HG03565 (cell line): ENCODE measurements around the gene OCRL.

ENCODE experiments used
- ATAC-seq: cut with Tn5 transposase; IDR thresholded peaks from one replicate; pipeline ENCODE4 v1.9.1; 2021; ENCODE audit warnings: mild to moderate bottlenecking, moderate library complexity; ENCODE audit not compliant: unreplicated experiment

The OCRL gene

DNA sequence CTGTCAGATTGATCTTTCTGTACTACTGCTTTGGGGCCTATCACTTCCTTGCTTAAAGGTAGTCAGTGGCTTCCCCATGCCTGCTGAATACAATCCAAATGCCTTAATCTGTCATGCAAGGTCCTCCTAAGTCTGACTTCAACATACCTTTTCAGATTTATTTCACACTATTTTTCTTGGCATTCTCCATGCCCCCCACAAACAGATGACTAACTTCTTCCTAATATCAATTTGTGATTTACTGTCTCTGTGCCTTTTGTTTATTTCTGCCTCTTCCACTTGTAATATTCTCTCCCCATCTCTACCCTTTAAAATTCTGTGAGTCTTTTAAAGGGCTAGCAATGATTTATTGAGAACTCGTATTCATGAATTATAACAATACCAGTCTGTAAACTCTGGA, 41.8 kb downstream of the OCRL start:
- no peak for ATAC-seq

- ATAC-seq = no peak
These were observed 45.1 kb downstream of the OCRL start for GRCh38 chrX:129585167-129585566.

DNA sequence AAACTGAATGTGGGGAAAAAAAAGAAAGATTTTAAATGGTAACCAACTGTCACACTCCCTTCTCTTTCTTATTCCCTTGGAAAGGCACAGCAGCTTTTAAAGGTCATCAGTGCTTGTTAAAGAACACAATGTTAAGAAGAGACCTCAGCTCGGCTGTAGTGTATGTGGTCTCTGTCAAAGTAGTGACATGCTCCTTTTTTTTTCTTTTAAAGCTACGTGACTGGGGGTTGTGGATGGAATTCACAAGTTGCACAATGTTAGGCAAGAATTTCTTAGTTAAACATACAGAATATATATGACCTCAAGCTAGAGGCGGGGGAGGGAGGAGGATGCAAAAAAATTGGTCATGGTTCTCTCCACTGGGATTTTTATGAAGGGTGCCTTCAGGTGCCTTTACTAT, 45.6 kb downstream of the OCRL start:
- ATAC-seq = no peak

DNA sequence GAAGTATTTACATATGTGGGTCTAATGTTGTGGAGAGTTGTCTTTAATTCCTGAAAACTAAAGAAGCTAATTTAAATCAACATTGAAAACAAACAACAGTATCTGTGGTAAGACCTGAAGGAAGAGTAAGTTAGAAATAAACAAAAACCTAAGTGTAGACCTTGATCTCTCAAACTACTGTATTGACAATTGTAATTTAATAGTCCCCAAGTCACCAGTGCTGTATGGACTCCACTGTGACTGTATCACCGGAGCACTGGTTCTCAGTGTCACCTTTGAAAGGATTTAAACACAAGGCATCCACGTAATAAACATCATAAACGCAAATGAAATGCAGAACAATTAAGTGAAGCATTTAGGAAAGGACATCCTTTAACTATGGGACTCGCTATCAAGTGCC, 46.4 kb downstream of the OCRL start:
- ATAC-seq = no peak

DNA sequence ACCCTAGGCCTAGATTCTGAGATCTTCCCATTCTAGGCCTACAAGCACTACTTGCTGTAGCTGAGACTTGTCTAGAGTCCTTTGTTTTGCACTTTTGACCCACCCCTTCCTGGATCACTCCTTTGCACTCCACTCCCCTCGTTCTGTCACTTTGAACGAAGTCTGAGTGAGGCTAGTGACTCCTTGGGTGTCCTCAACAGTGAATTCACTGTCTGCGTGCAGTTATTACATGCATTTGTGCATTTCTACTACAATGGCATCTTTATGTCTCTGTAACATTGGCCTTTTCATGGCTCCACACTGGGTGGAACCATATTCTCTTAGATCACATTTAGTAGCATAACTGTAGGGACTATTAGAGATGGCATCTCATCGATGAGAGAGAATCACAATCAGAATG, 50.5 kb downstream of the OCRL start:
- no peak for ATAC-seq

- ATAC-seq = no peak
These were observed 53.1 kb downstream of the OCRL start for GRCh38 chrX:129593137-129593536.

DNA sequence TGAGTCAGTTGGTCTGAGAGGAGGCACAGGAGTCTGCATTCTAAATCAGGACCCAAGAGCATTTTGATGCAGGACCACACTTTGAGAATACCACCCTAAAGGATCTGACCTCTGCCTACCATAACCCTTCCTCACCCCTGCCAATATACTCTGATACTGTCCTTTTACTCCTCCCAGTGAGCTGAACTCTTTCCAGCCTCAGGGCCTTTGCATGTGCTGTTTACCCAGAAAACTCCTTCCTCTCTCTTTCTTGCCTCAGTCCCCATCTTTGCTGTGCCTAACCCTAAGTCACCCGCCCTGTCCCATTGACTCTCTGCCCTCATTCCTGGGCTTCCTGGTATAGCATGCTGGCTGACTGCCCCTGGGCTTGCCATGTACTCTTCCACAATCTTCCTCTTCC, 54.7 kb downstream of the OCRL start:
- ATAC-seq = no peak

- ATAC-seq = no peak
These were observed 56.0 kb downstream of the OCRL start for GRCh38 chrX:129596077-129596476.

DNA sequence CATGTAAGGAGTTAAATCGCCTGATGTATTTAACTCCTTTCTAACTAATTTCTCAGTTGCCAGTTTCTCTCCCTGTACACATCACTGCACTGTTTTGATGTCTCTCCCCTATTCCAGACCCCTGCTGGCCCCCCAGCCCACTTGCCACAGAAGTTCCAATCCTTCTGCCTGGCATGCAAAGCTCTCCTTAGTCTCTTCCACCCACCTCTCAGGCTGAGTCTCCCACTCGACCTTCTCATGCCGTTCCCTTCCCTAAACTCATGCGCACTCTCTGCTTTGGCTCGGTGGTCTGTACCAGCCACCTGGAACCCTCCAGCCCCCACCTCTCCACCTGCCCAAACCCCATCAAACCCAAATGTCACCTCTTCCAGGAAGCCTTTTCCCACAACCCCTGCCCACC, 57.8 kb downstream of the OCRL start:
- no peak for ATAC-seq

GRCh38 chrX:129599499-129599898, 59.4 kb downstream of the OCRL start:
- no peak for ATAC-seq

GRCh38 chrX:129599996-129600395, 59.9 kb downstream of the OCRL start:
- no peak for ATAC-seq

- no peak for ATAC-seq
These were observed 60.9 kb downstream of the OCRL start for GRCh38 chrX:129600981-129601424.

DNA sequence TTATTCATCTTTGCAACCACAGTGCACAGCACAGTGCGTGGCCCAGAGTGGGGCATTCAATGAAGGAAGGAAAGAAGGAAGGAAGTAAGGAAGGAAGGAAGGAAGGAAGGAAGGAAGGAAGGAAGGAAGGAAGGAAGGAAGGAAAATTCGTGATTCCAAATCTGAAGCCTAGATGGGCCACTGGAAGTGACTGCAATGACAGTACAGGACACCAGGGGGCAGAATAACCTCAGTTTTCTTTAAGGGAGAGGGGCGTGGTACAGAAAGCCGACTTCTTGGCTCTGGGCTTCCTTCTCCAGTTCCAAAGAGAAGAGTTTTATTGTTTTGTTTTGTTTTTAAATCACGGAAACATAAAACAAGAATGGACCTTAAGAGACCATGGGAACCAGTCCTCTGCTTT, 66.9 kb downstream of the OCRL start:
- ATAC-seq = no peak

- no peak for ATAC-seq
These were observed 68.4 kb downstream of the OCRL start for GRCh38 chrX:129608496-129608895.

- no peak for ATAC-seq
These were observed 69.3 kb downstream of the OCRL start for GRCh38 chrX:129609395-129609794.

DNA sequence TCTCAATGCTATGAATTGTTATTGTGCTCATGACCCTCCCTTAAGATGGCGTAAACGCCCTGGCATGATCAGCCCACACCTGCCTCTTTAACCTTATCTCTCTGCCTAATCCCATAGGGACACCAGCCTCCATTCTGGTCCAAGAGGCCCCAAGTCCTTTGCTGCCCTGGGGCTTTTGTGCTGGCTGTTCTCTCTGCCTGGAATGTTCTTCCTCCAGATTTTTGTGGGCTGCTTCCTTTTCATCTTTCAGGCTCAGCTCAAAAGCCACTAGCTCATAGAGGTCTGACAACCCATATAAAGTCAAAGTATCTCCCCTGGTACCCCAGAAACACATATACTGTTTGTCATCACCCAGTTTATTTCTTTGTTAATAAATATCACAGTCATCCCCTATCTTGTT, 72.3 kb downstream of the OCRL start:
- ATAC-seq = no peak

GRCh38 chrX:129613596-129613995, 73.5 kb downstream of the OCRL start:
- ATAC-seq = no peak

GRCh38 chrX:129614481-129615255, 74.6 kb downstream of the OCRL start:
- no peak for ATAC-seq

- ATAC-seq = no peak
These were observed 77.4 kb downstream of the OCRL start for GRCh38 chrX:129617420-129617819.

DNA sequence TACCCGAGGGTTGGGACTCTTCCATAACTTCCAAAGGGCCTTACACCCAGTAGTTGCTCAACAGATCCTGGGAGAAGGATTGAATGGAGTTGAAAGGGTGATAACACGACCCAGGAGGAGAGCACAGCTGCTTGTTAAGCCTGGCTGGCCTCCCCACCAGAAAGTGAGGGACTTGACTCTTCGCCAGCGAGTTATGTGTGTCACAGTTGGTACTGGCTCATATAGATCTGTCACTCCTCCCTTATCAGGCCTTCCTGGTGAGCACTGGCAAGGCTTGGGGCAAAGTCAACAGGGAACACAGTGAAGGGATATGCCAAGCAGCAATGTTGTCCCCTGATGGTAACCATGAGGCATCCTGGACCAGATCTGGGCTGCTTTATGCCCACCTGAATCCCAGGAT, 78.9 kb downstream of the OCRL start:
- ATAC-seq = no peak

DNA sequence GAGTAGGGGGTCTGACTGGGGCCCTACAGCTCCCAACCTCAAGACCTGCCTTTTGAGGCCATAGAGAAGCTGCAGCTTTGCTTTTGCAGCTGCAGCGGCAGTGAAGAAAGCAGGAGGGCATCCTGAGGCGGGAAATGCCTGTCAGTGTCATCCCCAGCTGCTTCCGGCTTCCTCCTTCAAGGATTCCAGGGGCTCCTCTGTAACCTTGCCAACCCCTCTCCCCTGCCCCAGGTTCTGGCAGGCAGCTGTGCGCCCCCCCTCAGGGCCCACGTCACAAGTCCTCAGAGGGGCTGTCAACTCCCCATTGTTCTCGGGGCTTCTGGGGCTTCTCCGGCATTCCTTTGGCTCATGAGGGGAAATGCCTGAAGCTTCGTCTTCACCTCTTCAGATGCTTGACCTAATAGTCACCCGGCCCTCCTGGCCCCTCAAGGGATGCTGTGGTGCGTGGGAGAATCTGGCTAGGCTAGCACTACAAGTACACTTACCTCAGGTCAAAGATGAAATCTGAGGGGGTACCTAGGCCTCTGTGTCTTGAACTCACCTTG, 82.8 kb downstream of the OCRL start:
- no peak for ATAC-seq

DNA sequence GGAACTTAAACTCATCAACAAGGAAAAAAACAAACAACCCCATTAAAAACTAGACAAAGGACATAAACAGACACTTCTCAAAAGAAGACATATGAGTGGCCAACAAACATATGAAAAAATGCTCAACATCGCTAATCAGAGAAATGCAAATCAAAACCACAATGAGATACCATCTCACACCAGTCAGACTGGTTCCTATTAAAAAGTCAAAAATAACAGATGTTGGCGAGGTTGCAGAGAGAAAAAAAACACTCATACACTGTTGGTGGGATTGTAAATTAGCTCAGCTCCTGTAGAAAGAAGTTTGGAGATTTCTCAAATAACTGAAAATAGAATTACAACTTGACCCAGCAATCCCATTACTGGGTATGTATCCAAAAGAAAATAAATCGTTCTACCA, 86.0 kb downstream of the OCRL start:
- ATAC-seq = no peak

GRCh38 chrX:129629837-129630236, 89.8 kb downstream of the OCRL start:
- ATAC-seq = no peak
